GM19468 (cell line): ENCODE measurements around the gene CAPN13.
"Not testable (repeated sequence)": the region's sequence is repeated elsewhere in the genome, so short reads cannot be mapped to it uniquely, and the experiment has no call there.

Source experiments
- ATAC-seq: cut with Tn5 transposase; IDR thresholded peaks from one replicate; pipeline ENCODE4 v1.9.1; 2021; ENCODE audit warnings: mild to moderate bottlenecking, moderate library complexity, moderate number of reproducible peaks; ENCODE audit not compliant: unreplicated experiment; ENCODE audit errors: extremely low read depth

CAPN13 gene

GRCh38 chr2:30708491-30709290 lies 98.6 kb downstream of the CAPN13 start:
- ATAC-seq: no peak

DNA sequence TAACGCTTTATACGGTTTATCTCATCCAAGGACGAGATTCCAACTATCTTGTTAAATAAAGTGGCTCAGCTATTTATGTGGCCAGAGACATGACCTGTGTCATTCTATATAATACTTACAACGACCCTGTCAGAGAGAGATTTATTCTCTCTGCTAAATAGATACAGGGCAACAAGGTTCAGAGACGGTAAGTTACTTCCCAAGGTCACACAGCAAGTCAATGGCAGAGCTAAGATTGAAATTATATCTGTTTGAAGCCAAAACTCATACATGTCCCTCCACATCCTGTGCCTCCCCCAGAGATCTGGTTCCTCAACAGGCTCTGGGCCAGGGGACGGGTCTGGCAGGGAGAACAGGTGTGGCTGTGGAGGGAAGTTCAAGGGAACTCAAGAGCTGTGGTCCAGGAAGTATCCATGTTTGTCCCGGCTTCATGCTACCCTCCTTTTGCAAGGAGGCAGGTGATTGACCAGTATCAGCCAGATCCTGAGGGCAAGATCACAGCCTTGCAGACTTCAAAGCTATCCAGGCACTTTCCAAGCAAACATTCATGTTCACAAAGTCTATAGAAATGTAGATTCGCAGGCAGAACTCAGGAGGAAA lies 99.8 kb downstream of the CAPN13 start:
- ATAC-seq: no peak

DNA sequence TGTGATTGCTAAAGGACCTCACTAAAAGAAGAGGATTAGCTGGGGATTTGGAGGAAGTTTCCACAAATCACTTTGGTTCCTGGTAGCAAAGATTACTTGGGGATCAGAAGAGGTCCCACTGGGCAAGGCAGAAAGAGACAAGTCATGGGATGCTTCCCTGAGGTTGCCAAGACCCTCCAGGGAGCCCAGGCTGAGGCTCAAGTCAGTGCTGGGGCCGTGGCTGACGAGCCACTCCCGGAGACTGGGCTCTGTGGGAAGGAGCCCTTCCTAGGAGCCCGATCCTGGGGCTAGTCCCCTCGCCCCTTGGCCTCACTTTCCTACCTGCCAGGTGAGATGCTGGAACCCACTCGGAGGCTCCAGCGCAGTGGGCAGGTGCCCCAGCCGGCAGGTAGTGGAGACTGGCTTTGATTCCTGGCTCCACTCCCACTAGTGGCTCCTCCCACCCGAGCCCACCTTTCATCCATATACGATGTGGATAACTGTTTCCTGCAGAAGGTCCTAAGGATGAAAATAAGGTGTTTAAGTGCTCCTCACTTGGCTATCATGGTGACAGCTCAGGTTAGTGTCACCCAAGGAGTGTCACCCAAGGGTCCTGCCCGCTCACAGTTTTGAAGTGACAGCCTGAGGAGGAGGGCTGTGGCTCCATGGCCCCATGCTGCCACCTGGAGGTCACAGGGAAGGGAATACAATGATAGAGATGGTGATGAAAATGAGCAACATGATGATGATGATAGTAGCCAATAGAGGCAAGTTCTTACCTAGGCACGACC lies 100.5 kb downstream of the CAPN13 start:
- ATAC-seq: peak; percentile 24

DNA sequence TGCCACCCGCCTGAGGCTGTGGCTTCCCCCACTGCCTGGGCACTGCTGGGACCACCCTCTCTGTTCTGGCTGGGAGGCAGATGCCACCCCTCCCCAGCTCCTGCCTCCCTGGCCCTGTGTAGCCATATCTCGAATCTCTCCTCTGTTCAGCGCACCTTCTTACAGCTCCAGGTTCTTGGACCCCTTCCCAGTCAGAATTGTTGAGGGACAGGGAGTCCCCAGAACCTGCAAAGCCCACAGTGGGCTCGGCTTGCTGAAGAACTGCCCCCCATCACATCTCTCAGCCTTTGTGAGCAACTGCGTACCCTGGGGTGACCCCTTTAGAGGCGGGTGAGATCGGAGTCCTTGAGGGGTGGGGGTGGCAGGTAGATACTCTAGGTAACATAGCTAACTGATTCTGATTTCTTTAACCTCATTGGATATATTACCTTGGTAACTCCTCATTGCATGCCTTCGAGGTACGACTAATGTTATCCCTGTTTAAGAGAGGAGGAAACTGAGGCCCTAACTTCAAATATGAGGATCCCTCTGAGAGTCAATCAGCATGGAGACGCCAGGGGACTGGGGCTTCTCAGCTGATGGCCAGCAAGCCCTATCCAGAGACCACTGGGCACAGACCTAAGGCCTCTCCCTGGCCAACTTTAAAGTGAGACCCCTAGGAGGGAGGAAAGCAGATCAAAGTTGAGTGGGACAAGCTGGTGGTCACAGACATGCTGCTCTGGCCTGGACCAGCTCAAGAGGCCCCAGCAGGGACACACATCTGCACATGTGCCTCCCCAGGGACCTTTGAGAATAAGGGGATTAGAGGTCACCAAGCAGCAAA lies 101.3 kb downstream of the CAPN13 start:
- no peak for ATAC-seq

GRCh38 chr2:30705056-30705455 lies 102.2 kb downstream of the CAPN13 start:
- no peak for ATAC-seq

DNA sequence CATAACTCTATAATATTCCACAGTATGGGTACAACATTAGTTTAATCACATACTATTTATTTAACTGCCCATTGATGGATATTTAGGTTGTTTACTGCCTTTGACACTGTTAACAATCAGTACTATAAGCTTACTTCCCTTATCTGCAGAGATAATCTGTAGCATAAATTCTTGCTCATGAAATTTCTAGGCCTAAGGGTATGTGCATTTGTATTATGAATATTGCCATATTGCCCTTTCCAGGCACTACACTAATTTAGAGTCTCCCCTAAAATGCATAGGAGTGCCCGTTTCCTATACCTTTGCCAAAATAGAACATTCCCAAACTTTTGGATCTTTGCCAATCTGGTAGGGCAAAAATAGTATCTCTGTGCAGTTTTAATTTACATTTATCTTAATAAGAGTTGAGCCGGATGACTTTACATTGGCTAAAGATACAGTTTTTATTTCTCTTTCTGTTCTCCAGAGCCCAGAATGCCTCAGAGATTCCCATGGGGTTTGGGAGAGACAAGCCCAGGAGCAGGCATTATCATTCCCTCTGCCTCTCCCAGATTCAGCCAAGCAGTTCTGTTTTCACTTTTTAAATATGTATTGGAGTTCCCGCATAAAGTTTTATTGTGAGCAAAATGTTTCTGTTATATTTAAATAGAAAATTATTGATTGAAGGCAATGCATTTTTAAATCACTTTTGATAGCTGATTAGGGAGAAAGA lies 102.8 kb downstream of the CAPN13 start:
- no peak for ATAC-seq

DNA sequence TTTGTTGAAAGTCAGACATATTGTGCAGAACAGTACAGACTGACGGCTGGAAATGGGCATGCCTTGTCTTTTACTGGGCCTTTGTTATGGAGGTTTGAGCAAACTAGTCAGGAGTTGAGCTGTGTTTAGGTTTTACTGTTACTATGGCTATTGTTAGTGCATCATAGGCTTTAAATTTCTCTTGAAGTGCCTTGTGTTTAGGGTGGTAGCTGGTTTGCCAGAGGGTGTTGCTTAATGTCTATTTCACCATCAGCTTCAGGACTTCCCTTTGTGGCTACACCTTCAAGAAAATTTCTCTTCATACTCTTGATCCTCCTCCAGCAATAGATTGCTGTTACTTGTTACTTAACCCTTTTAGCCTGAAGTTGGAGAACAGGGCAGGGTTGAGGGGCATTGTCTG lies 104.6 kb downstream of the CAPN13 start:
- ATAC-seq: no peak

DNA sequence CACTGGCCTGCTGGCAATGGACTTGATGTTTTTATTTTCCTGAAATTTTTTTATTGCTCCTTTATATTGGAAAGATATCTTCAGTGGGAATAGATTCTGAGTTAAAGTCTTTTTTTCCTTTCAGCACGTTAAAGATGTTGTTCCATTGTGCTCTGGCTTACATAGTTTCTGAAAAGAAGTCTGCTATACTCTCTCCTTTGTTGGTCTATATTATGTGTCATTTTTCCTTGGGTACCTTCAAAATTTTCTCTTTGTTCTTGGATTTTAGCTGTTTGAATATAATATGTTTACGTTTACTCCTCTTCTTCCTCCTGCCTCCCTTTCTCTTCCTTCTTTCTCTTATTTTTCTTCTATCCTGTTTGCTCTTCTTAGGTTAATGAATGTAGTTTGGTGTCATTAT lies 105.5 kb downstream of the CAPN13 start:
- ATAC-seq: no peak

- not testable (repeated sequence) for ATAC-seq
Observed at GRCh38 chr2:30697242-30698103, 109.8 kb downstream of the CAPN13 start.

DNA sequence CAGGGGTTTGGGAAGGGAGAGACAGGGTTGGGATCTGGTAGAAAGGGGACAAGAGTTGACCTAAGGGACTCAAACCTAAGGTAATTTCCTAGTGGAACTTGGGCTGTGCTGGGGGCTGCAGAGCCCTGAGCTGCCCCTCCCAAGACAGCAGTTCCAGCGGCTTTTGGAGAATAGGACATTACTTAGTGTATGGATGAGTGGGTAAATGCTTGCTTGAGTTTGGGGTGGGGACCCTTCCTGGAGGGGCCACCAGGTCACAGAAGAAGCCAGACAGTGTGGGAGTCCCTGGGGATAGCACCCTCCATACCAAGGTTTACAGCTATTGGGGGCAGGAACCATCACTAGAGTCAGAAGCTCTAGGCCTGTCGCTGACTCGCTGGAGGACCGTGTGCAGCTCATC lies 111.5 kb downstream of the CAPN13 start:
- ATAC-seq: no peak

DNA sequence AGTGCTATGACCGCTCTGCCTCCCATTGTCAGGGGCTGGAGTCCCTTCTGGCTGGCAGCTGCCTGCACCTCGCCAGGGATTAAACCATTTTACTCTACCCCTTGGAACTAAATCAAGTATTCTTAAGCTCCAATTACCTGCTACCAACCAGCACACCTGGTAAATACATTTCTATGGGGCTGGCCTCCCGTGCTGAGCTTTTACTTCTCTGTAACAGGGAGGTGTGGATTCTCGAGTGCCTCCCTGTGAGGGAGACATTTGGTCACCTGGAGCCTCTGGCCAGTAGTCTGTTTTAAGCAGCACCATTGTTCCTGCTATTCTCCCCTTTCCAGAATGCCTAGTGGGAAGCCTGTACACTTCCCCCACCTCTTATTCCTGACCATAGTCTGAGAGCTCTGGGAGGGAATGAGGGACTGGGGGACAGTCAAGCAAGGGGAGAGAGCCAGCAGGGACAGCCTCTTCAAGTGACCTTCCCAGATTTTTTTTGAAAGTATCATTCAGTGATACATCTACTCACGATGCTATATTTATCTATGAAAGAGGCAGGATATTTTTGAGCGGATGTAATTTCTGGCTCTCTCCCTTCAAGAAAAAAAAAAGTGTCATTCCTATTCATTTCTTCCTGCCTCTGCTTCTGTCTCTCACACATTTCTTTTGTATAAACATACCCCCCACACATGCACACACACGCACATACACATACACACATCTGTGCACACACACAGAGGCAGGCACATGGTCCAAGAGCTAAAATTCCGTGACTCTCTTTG lies 112.8 kb downstream of the CAPN13 start:
- no peak for ATAC-seq

GRCh38 chr2:30693821-30694281 lies 113.4 kb downstream of the CAPN13 start:
- no peak for ATAC-seq

DNA sequence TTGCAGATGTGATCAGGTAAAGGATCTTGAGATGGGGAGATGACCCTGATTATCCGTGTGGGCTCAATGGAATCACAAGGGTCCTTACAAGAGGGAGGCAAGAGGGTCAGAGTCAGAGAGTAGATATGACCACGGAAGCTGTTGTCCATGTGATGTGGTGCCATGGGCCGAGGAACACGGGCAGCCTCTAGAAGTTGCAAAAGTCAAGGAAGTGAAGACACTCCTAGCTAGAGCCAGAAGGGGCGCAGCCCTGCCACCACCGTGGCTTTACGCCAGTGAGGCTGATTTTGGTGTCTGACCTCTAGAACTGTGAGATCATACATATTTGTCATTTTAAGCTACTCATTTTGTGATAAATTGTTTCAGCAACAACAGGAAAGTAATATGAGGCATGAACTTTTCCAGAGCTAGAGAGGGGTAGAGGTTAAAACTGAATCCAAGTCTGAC lies 114.4 kb downstream of the CAPN13 start:
- no peak for ATAC-seq

- no peak for ATAC-seq
Observed at GRCh38 chr2:30691948-30692828, 115.1 kb downstream of the CAPN13 start.

- ATAC-seq: no peak
Observed at GRCh38 chr2:30691091-30691947, 115.9 kb downstream of the CAPN13 start.

GRCh38 chr2:30690126-30690561 lies 117.1 kb downstream of the CAPN13 start:
- ATAC-seq: no peak
